ENCODE results near the gene ATP6V0C. TPM values are rescaled to one million over a fixed set of nuclear protein-coding genes. Genes with fewer than 3 reads are reported as not detected.
A peak's percentile ranks its signal among the peaks of the same experiment; 100 is the strongest.

Gene ATP6V0C
- total and polyA plus RNA-seq, 2 of the 13 experiments (the other 11 are each of a cell fraction or from before 2014, with no cell fraction given), result 10.4 to 20.1 TPM

DNA sequence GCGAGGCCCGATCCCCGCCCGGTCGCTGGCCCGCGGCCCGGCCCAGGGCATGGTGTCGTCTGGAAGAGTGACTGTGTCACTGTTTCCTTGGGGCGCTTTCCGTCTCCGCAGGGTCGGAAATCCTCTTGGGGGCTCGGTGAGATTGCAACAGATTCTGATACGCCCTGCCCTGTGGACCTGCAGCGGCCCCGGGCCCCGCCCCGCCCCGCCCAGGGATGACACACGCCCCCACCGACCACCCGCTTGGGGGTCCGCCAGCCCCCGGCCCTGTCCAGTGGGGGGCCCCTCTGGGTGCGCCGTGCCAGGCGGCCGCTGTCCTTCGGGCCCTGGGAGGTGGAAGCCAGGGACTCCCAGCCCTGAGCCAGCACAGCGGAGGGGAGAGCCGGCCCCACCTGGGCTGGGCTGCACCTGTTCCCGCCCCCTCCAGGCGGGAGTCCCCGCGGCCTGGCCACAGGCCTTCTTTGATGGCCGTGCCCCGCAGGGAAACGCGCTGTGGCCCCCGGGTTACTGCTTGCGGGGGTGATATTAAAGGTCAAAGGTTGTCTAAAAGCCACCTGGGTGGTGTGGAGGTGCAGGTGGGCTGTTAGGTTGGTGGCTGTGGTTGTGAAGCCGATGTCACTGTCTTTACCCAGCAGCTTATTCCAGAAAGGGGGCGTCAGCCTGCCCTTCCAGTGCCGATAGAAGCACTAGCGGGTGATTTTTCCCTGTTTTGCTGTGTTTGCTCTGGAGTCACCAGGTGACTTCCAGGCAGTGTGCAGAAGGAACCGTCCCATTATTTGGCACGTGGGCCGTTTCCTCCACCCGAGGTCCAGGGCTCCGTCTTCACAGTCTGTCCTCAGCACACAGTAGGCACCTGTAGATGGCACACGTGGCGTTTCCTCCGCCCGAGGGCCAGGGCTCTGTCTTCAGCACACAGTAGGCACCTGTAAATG is 38.1 kb upstream of the ATP6V0C start (continued):
- TF ChIP-seq STAT5B (CRISPR knock-in tag; IDR thresholded peaks at IDR 0.05) (no peak), HDAC2 (CRISPR knock-in tag; IDR thresholded peaks at IDR 0.05) (no peak; the same call in 1 of the 2 replicates), PHF8 (CRISPR knock-in tag; IDR thresholded peaks at IDR 0.05) (peak; percentile 30; the same call in 1 of the 2 replicates), MYC (CRISPR knock-in tag; IDR thresholded peaks at IDR 0.05; ENCODE audit: borderline replicate concordance) (peak; percentile 10; the same call in 1 of the 2 replicates), KLF15 (CRISPR knock-in tag; IDR thresholded peaks at IDR 0.05; ENCODE audit: borderline replicate concordance) (no peak), SAP130 (CRISPR knock-in tag; IDR thresholded peaks at IDR 0.05; ENCODE audit: low read depth) (peak; percentile 54), FOXO1 (CRISPR knock-in tag; IDR thresholded peaks at IDR 0.05) (no peak), ZNF441 (CRISPR knock-in tag; IDR thresholded peaks at IDR 0.05; ENCODE audit: borderline replicate concordance) (0 out of 2 replicates have a peak, but pooled peaks have one; percentile 55), KDM2A (CRISPR knock-in tag; IDR thresholded peaks at IDR 0.05; ENCODE audit: borderline replicate concordance, low read depth) (peak; percentile 13; the same call in 1 of the 2 replicates), SPEN (CRISPR knock-in tag; IDR thresholded peaks at IDR 0.05; ENCODE audit: low read depth) (peak; percentile 24; the same call in 1 of the 2 replicates), FOSL2 (CRISPR knock-in tag; IDR thresholded peaks at IDR 0.05) (0 out of 2 replicates have a peak, but pooled peaks have one; percentile 9), IKZF1 (IDR thresholded peaks at IDR 0.05) (no peak), ZNF703 (CRISPR knock-in tag; IDR thresholded peaks at IDR 0.05; ENCODE audit: borderline replicate concordance) (no peak), MED13 (CRISPR knock-in tag; IDR thresholded peaks at IDR 0.05) (no peak)
- TF ChIP-seq, protein P1, sequence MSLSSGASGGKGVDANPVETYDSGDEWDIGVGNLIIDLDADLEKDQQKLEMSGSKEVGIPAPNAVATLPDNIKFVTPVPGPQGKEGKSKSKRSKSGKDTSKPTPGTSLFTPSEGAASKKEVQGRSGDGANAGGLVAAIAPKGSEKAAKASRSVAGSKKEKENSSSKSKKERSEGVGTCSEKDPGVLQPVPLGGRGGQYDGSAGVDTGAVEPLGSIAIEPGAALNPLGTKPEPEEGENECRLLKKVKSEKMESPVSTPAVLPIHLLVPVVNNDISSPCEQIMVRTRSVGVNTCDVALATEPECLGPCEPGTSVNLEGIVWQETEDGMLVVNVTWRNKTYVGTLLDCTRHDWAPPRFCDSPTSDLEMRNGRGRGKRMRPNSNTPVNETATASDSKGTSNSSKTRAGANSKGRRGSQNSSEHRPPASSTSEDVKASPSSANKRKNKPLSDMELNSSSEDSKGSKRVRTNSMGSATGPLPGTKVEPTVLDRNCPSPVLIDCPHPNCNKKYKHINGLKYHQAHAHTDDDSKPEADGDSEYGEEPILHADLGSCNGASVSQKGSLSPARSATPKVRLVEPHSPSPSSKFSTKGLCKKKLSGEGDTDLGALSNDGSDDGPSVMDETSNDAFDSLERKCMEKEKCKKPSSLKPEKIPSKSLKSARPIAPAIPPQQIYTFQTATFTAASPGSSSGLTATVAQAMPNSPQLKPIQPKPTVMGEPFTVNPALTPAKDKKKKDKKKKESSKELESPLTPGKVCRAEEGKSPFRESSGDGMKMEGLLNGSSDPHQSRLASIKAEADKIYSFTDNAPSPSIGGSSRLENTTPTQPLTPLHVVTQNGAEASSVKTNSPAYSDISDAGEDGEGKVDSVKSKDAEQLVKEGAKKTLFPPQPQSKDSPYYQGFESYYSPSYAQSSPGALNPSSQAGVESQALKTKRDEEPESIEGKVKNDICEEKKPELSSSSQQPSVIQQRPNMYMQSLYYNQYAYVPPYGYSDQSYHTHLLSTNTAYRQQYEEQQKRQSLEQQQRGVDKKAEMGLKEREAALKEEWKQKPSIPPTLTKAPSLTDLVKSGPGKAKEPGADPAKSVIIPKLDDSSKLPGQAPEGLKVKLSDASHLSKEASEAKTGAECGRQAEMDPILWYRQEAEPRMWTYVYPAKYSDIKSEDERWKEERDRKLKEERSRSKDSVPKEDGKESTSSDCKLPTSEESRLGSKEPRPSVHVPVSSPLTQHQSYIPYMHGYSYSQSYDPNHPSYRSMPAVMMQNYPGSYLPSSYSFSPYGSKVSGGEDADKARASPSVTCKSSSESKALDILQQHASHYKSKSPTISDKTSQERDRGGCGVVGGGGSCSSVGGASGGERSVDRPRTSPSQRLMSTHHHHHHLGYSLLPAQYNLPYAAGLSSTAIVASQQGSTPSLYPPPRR (CRISPR knock-in tag; IDR thresholded peaks at IDR 0.05; ENCODE audit: borderline replicate concordance), result 0 out of 2 replicates have a peak, but pooled peaks have one; percentile 38
- TF ChIP-seq, protein P2, sequence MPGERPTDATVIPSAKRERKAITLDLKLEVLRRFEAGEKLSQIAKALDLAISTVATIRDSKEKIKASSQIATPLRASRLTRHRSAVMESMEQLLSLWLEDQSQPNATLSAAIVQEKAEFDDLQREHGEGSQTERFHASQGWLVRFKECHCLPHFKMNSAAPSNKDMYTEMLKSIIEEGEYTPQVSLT (CRISPR knock-in tag; IDR thresholded peaks at IDR 0.05; ENCODE audit: borderline replicate concordance, low read depth), result no peak
- TF ChIP-seq, protein P3, sequence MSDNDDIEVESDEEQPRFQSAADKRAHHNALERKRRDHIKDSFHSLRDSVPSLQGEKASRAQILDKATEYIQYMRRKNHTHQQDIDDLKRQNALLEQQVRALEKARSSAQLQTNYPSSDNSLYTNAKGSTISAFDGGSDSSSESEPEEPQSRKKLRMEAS (IDR thresholded peaks at IDR 0.05), result peak; percentile 35; the same call in 1 of the 2 replicates
- TF ChIP-seq, protein P4, sequence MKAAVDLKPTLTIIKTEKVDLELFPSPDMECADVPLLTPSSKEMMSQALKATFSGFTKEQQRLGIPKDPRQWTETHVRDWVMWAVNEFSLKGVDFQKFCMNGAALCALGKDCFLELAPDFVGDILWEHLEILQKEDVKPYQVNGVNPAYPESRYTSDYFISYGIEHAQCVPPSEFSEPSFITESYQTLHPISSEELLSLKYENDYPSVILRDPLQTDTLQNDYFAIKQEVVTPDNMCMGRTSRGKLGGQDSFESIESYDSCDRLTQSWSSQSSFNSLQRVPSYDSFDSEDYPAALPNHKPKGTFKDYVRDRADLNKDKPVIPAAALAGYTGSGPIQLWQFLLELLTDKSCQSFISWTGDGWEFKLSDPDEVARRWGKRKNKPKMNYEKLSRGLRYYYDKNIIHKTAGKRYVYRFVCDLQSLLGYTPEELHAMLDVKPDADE (CRISPR knock-in tag; IDR thresholded peaks at IDR 0.05), result peak; percentile 40; the same call in 1 of the 2 replicates
